Measurements from ENCODE around the gene ALOX5. TPM values are rescaled to one million over a fixed set of nuclear protein-coding genes. Genes with fewer than 3 reads are reported as not detected.
A peak's percentile ranks its signal among the peaks of the same experiment; 100 is the strongest.

ALOX5 gene
- total and polyA plus RNA-seq, 2 donors (not counting 1 experiment from before 2014, with no cell fraction given) = 354 to 888 TPM

DNA sequence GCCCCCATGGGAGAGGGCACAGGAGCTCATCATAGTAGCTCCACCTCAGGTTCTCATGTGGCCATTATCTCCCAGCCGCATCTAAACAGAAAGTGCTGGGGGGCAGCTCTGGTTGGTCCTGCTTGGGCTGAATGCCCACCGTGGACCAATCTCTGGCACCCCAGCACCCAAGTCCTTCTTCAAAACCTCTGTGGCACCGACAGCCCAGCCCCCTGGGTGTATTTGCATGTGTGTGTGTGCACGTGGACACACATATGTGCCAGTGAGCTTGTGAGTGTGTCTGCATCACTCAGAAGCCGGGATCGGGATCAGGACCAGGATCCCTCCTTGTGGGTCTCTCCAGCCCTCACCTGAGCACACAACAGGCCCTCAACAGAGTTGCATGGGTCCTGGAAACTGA lies 68.2 kb downstream of the ALOX5 start:
- intact Hi-C loops (cut with micrococcal nuclease) = no loop called here
- Histone ChIP-seq H3K9me3 (ENCODE audit: control extremely low read depth in 1 of 3, control insufficient read depth in 2 of 3, insufficient read depth in 1 of 3, low read length in 2 of 3) (no peaks in the 10 kb centered on the region), H3K4me1 (ENCODE audit: control insufficient read depth in 2 of 2, insufficient read depth in 2 of 2, low read length in 2 of 2) (peaks cover 5 to 7% of the 10 kb centered on the region in 2 donors), H3K4me2 (replicated peaks; ENCODE audit: low read depth, low read length, poor library complexity, severe bottlenecking) (no peak overlapping the region), H4K20me1 (ENCODE audit: control insufficient read depth, insufficient read depth, low read length, poor library complexity, severe bottlenecking) (peaks cover 9% of the 10 kb centered on the region), H2AFZ (ENCODE audit: insufficient read depth, low read depth, low read length, poor library complexity, severe bottlenecking) (no peak overlapping the region), H3K79me2 (ENCODE audit: control insufficient read depth, insufficient read depth, low read length) (no peaks in the 10 kb centered on the region), H3K36me3 (replicated peaks in 1 of 2; ENCODE audit: control extremely low read depth in 1 of 2, control insufficient read depth in 1 of 2, extremely low read depth in 1 of 2, insufficient read depth in 2 of 2, low read length in 1 of 2) (peaks cover 0 to 58% of the 10 kb centered on the region in 2 experiments), H3K9ac (ENCODE audit: low read length) (no peak overlapping the region), H3K4me3 (ENCODE audit: control extremely low read depth in 1 of 5, extremely low read depth in 1 of 5, insufficient read depth in 1 of 5, low read depth in 2 of 5, low read length in 4 of 5) (no peak overlapping the region), H3K27ac (ENCODE audit: low read length in 2 of 2) (no peak overlapping the region), H3K27me3 (replicated peaks in 1 of 4; ENCODE audit: control extremely low read depth in 1 of 4, control insufficient read depth in 3 of 4, insufficient read depth in 4 of 4, low read length in 3 of 4) (no peaks in the 10 kb centered on the region)
- CTCF ChIA-PET = interaction anchor here (0.8 kb wide), 1 partner anchor 39 kb away, joined by 3 read pairs; no protein-coding TSS in a partner anchor
- H3K4me3 Mint-ChIP-seq = no peak overlapping the region
- no peak for ATAC-seq (ENCODE audit: low read depth)
- H3K27ac Mint-ChIP-seq = peak overlapping the region; percentile 63
- no peaks in the 10 kb centered on the region for H3K27me3 Mint-ChIP-seq
- H3K4me1 Mint-ChIP-seq = peaks cover 15% of the 10 kb centered on the region
- WGBS (ENCODE audit: insufficient coverage) = 91% methylated on average over 5 of the region's 6 CpGs
- no peak for DNase-seq
- H3K9me3 Mint-ChIP-seq (ENCODE audit: insufficient read depth) = no peaks in the 10 kb centered on the region
- TF ChIP-seq EZH2 (IDR thresholded peaks at IDR 0.05; ENCODE audit: borderline replicate concordance, insufficient read depth, low read depth, low read length, poor library complexity, severe bottlenecking) (no peak), CTCF (IDR thresholded peaks at IDR 0.05) (no peak)
- POLR2A ChIA-PET = no interaction called here

- no peak for TF ChIP-seq EZH2 (IDR thresholded peaks at IDR 0.05; ENCODE audit: borderline replicate concordance, insufficient read depth, low read depth, low read length, poor library complexity, severe bottlenecking)
- no peak for TF ChIP-seq CTCF (IDR thresholded peaks at IDR 0.05)
- WGBS (ENCODE audit: insufficient coverage) = 81% methylated on average over 11 of the region's 12 CpGs
- no peaks in the 10 kb centered on the region for H3K9me3 Mint-ChIP-seq (ENCODE audit: insufficient read depth)
- no peaks in the 10 kb centered on the region for H3K79me2 ChIP-seq (ENCODE audit: control insufficient read depth, insufficient read depth, low read length)
- intact Hi-C loops (cut with micrococcal nuclease) = no loop called here
- POLR2A ChIA-PET = no interaction called here
- H3K9me3 ChIP-seq (ENCODE audit: control extremely low read depth in 1 of 3, control insufficient read depth in 2 of 3, insufficient read depth in 1 of 3, low read length in 2 of 3) = no peaks in the 10 kb centered on the region
- CTCF ChIA-PET = interaction anchor here (0.8 kb wide), 1 partner anchor 38 kb away, joined by 3 read pairs; no protein-coding TSS in a partner anchor
- H3K4me1 ChIP-seq (ENCODE audit: control insufficient read depth in 2 of 2, insufficient read depth in 2 of 2, low read length in 2 of 2) = peaks cover under 1 to 3% of the 10 kb centered on the region in 2 donors
- H3K9ac ChIP-seq (ENCODE audit: low read length) = no peak overlapping the region
- H3K4me1 Mint-ChIP-seq = peaks cover 11% of the 10 kb centered on the region
- H3K36me3 ChIP-seq (replicated peaks in 1 of 2; ENCODE audit: control extremely low read depth in 1 of 2, control insufficient read depth in 1 of 2, extremely low read depth in 1 of 2, insufficient read depth in 2 of 2, low read length in 1 of 2) = peaks cover 0 to 59% of the 10 kb centered on the region in 2 experiments
- no peak overlapping the region for H3K27ac ChIP-seq (ENCODE audit: low read length in 2 of 2)
- H3K4me2 ChIP-seq (replicated peaks; ENCODE audit: low read depth, low read length, poor library complexity, severe bottlenecking) = no peak overlapping the region
- no peak overlapping the region for H3K4me3 ChIP-seq (ENCODE audit: control extremely low read depth in 1 of 5, extremely low read depth in 1 of 5, insufficient read depth in 1 of 5, low read depth in 2 of 5, low read length in 4 of 5)
- DNase-seq (no peak), ATAC-seq (ENCODE audit: low read depth) (peak; percentile 28)
- H3K27me3 Mint-ChIP-seq = no peaks in the 10 kb centered on the region
- peak overlapping the region; percentile 63 for H3K27ac Mint-ChIP-seq
- H3K27me3 ChIP-seq (replicated peaks in 1 of 4; ENCODE audit: control extremely low read depth in 1 of 4, control insufficient read depth in 3 of 4, insufficient read depth in 4 of 4, low read length in 3 of 4) = no peaks in the 10 kb centered on the region
- H4K20me1 ChIP-seq (ENCODE audit: control insufficient read depth, insufficient read depth, low read length, poor library complexity, severe bottlenecking) = peaks cover 9% of the 10 kb centered on the region
- no peak overlapping the region for H3K4me3 Mint-ChIP-seq
- no peak overlapping the region for H2AFZ ChIP-seq (ENCODE audit: insufficient read depth, low read depth, low read length, poor library complexity, severe bottlenecking)
Observed at GRCh38 chr10:45442662-45443061, 68.6 kb downstream of the ALOX5 start.
